H1 (cell line): ENCODE measurements around the gene NR3C1. TPM values are rescaled to one million over a fixed set of nuclear protein-coding genes. Genes with fewer than 3 reads are reported as not detected.

Experiments
- CTCF ChIA-PET: fragments of 300-600 bp; sonication (Branson Sonifier 250); formaldehyde crosslinking; loops from one replicate; lab custom pipeline; 2021; ENCODE audit not compliant: partially characterized antibody; lab: Charles Lee
- POLR2A ChIA-PET: fragments of 300-600 bp; sonication (Branson Sonifier 250); formaldehyde crosslinking; loops from one replicate; lab custom pipeline; 2021; ENCODE audit warnings: inconsistent platforms; ENCODE audit not compliant: partially characterized antibody; lab: Charles Lee
- DNase-seq, 2 experiments: peaks; one replicate each; pipeline versions ENCODE4 v3.0.0 to v3.0.0-alpha.2; 2010 to 2022; ENCODE audit warnings: low spot score in 2 of 2, low read depth in 1 of 2, mixed read lengths in 1 of 2
- FAIRE-seq: peaks from 2 replicates; lab custom pipeline; 2011; peaks lifted over from hg19 to GRCh38; lab: Jason Lieb, UNC
- H2AFZ ChIP-seq: 2 replicates; pipeline ENCODE4 v1.8.1; 2012; ENCODE audit warnings: low read length, inconsistent platforms
- H2AK5ac ChIP-seq: 2 replicates; pipeline ENCODE4 v1.6.1; 2013; ENCODE audit warnings: low read depth, low read length
- H2BK120ac ChIP-seq: replicated peaks from 2 replicates; pipeline ENCODE3; 2013; ENCODE audit warnings: low read depth, low read length, inconsistent platforms
- H2BK12ac ChIP-seq: 2 replicates; pipeline ENCODE4 v1.6.1; 2013; ENCODE audit warnings: low read depth, low read length
- H2BK15ac ChIP-seq: 2 replicates; pipeline ENCODE4 v1.6.1; 2013; ENCODE audit warnings: low read length
- H2BK20ac ChIP-seq: 2 replicates; pipeline ENCODE4 v1.6.1; 2013; ENCODE audit warnings: low read length
- H2BK5ac ChIP-seq: 2 replicates; pipeline ENCODE4 v1.6.1; 2013; ENCODE audit warnings: low read depth, low read length
- H3K14ac ChIP-seq: 2 replicates; pipeline ENCODE4 v1.6.1; 2013; ENCODE audit warnings: inconsistent platforms; ENCODE audit not compliant: insufficient read length
- H3K18ac ChIP-seq: 2 replicates; pipeline ENCODE4 v1.6.1; 2013; ENCODE audit warnings: low read length; ENCODE audit errors: extremely low read depth
- H3K23ac ChIP-seq: 2 replicates; pipeline ENCODE4 v1.6.1; 2013; ENCODE audit warnings: inconsistent platforms; ENCODE audit not compliant: insufficient read length
- H3K23me2 ChIP-seq: 2 replicates; pipeline ENCODE4 v1.6.1; 2013; ENCODE audit warnings: low read depth, low read length
- H3K27ac ChIP-seq: 2 replicates; pipeline ENCODE4 v1.6.1; 2011; ENCODE audit warnings: low read depth, low read length, inconsistent platforms
- H3K27me3 ChIP-seq, 4 experiments: replicated peaks in 1 of 4; 1 replicate in 1 of 4; 2 replicates in 3 of 4; pipeline versions ENCODE4 v1.6.1 to v1.8.1; 2011 to 2013; ENCODE audit warnings: low read length in 3 of 4, mild to moderate bottlenecking in 3 of 4, inconsistent platforms in 2 of 4, mixed read lengths in 2 of 4, moderate library complexity in 1 of 4; ENCODE audit not compliant: control insufficient read depth in 3 of 4, insufficient read depth in 3 of 4; ENCODE audit errors: extremely low read depth in 1 of 4
- H3K36me3 ChIP-seq, 4 experiments: 2 replicates each; pipeline versions ENCODE4 v1.6.1 to v1.8.1; 2011 to 2013; ENCODE audit warnings: mild to moderate bottlenecking in 4 of 4, low read length in 3 of 4, moderate library complexity in 2 of 4, control low read depth in 1 of 4, inconsistent platforms in 1 of 4; ENCODE audit not compliant: insufficient read depth in 4 of 4, control insufficient read depth in 2 of 4
- H3K4ac ChIP-seq: replicated peaks from 2 replicates; pipeline ENCODE3; 2013; ENCODE audit warnings: low read length, low read depth, mixed read lengths, inconsistent platforms; ENCODE audit not compliant: insufficient read length
- H3K4me1 ChIP-seq, 4 experiments: replicated peaks in 1 of 4; 1 replicate in 1 of 4; 2 replicates in 3 of 4; pipeline versions ENCODE4 v1.6.1 to v1.8.1; 2011 to 2013; ENCODE audit warnings: low read length in 3 of 4, inconsistent platforms in 2 of 4, mixed read lengths in 1 of 4; ENCODE audit not compliant: insufficient read depth in 4 of 4, control insufficient read depth in 3 of 4
- H3K4me2 ChIP-seq, 2 experiments: 2 replicates each; pipeline versions ENCODE4 v1.6.1 to v1.8.1; 2011 to 2013; ENCODE audit warnings: low read depth in 2 of 2, low read length in 2 of 2, control low read depth in 1 of 2, inconsistent platforms in 1 of 2, mild to moderate bottlenecking in 1 of 2; ENCODE audit not compliant: insufficient read depth in 1 of 2
- H3K4me3 ChIP-seq, 4 experiments: fragments of 200-600, 300-600 bp in 1 of 4; sonication (generic), shearing (Covaris generic), sonication (Bioruptor Twin) in 1 of 4; 2 replicates each; pipeline versions ENCODE4 v1.5.1 to v1.8.1; 2011 to 2016; ENCODE audit warnings: low read length in 4 of 4, low read depth in 3 of 4, control low read depth in 2 of 4, inconsistent platforms in 2 of 4, mild to moderate bottlenecking in 2 of 4, mixed read lengths in 1 of 4, moderate library complexity in 1 of 4; ENCODE audit not compliant: insufficient read depth in 2 of 4; ENCODE audit errors: extremely low read depth in 1 of 4
- H3K56ac ChIP-seq: replicated peaks from 2 replicates; pipeline ENCODE3; 2013; ENCODE audit warnings: low read depth, mild to moderate bottlenecking, mixed read lengths, low read length, inconsistent platforms; ENCODE audit not compliant: insufficient read length
- H3K79me1 ChIP-seq: 2 replicates; pipeline ENCODE4 v1.6.1; 2013; ENCODE audit warnings: low read depth, low read length, control low read depth
- H3K79me2 ChIP-seq, 2 experiments: 2 replicates each; pipeline versions ENCODE4 v1.6.1 to v1.8.1; 2012 to 2013; ENCODE audit warnings: low read length in 2 of 2, mild to moderate bottlenecking in 2 of 2, inconsistent platforms in 1 of 2; ENCODE audit not compliant: insufficient read depth in 2 of 2, control insufficient read depth in 1 of 2
- H3K9ac ChIP-seq, 4 experiments: replicated peaks in 1 of 4; 1 replicate in 1 of 4; 2 replicates in 3 of 4; pipeline versions ENCODE4 v1.6.1 to v1.8.1; 2011 to 2013; ENCODE audit warnings: low read depth in 3 of 4, low read length in 3 of 4, control low read depth in 2 of 4, mild to moderate bottlenecking in 2 of 4, moderate library complexity in 2 of 4, inconsistent platforms in 1 of 4; ENCODE audit errors: extremely low read depth in 1 of 4
- H3K9me3 ChIP-seq, 2 experiments: 2 replicates each; pipeline versions ENCODE4 v1.6.1 to v1.8.1; 2012 to 2013; ENCODE audit warnings: mild to moderate bottlenecking in 2 of 2, moderate library complexity in 2 of 2, control low read depth in 1 of 2, inconsistent platforms in 1 of 2, low read depth in 1 of 2, low read length in 1 of 2, mixed read lengths in 1 of 2; ENCODE audit not compliant: insufficient read depth in 2 of 2
- H4K20me1 ChIP-seq, 2 experiments: replicated peaks in 1 of 2; 2 replicates each; pipeline versions ENCODE3 to v1.8.1; 2011 to 2013; ENCODE audit warnings: inconsistent platforms in 2 of 2, low read length in 2 of 2, mild to moderate bottlenecking in 1 of 2; ENCODE audit not compliant: insufficient read depth in 2 of 2, control insufficient read depth in 1 of 2
- H4K5ac ChIP-seq: 2 replicates; pipeline ENCODE4 v1.6.1; 2013; ENCODE audit warnings: low read length, low read depth, mixed read lengths, inconsistent platforms; ENCODE audit not compliant: insufficient read length
- H4K8ac ChIP-seq: 2 replicates; pipeline ENCODE4 v1.8.0; 2013; ENCODE audit warnings: mild to moderate bottlenecking, moderate library complexity, low read length, inconsistent platforms; ENCODE audit not compliant: insufficient read depth; ENCODE audit errors: extremely low read depth
- H4K91ac ChIP-seq: replicated peaks from 2 replicates; pipeline ENCODE3; 2013; ENCODE audit warnings: low read length, mixed read lengths, inconsistent platforms; ENCODE audit not compliant: insufficient read length
- CHD1 ChIP-seq: IDR thresholded peaks from 2 replicates; pipeline ENCODE4 v1.6.1; 2012; ENCODE audit warnings: low read depth, low read length, improper control_type of control experiment
- CTBP2 ChIP-seq: IDR thresholded peaks from 2 replicates; pipeline ENCODE4 v1.7.0; 2011; ENCODE audit warnings: borderline replicate concordance, mild to moderate bottlenecking, moderate library complexity, mixed read lengths, low read length; ENCODE audit not compliant: insufficient read depth, insufficient read length
- MAX ChIP-seq: IDR thresholded peaks from 2 replicates; pipeline ENCODE4 v1.6.1; 2012; ENCODE audit warnings: inconsistent platforms
- POU5F1 ChIP-seq: IDR thresholded peaks from 2 replicates; pipeline ENCODE4 v1.6.1; 2011; ENCODE audit warnings: low read depth, mild to moderate bottlenecking, low read length, moderate library complexity
- RBBP5 ChIP-seq: IDR thresholded peaks from 2 replicates; pipeline ENCODE4 v1.7.1; 2012; ENCODE audit warnings: low read depth, mild to moderate bottlenecking, inconsistent platforms, low read length, moderate library complexity, borderline replicate concordance
- TAF7 ChIP-seq: optimal IDR thresholded peaks from 2 replicates; pipeline ENCODE3; 2011; ENCODE audit warnings: low read depth, mild to moderate bottlenecking, inconsistent platforms, low read length, moderate library complexity, borderline replicate concordance
- USF2 ChIP-seq: IDR thresholded peaks from 2 replicates; pipeline ENCODE4 v1.6.1; 2011; ENCODE audit warnings: low read length, improper control_type of control experiment
- YY1 ChIP-seq: IDR thresholded peaks from 2 replicates; pipeline ENCODE4 v1.6.1; 2011; ENCODE audit warnings: low read depth, mild to moderate bottlenecking, low read length
- WGBS, 2 experiments: shearing (Covaris generic) in 1 of 2; methylation state at CpG; one replicate each; pipeline versions ENCODE4 v1.1.6 to v1.1.7; 2013 to 2015; ENCODE audit warnings: low lambda C conversion rate in 2 of 2, mixed read lengths in 2 of 2, inconsistent platforms in 1 of 2, low coverage in 1 of 2, missing lambda C conversion rate in 1 of 2; ENCODE audit not compliant: insufficient replicate concordance in 2 of 2, insufficient coverage in 1 of 2, insufficient read length in 1 of 2; ENCODE audit errors: extremely low coverage in 1 of 2, missing lambda C conversion rate in 1 of 2; 5-methylcytosine and 5-hydroxymethylcytosine counted together
- polyA plus RNA-seq, 7 experiments: library from polyadenylated mRNA; depleted of rRNA in 3 of 7; stranded (reverse) in 5 of 7; unstranded in 2 of 7; fragments of >200 nt in 5 of 7; fragments of 200-250 nt in 2 of 7; gene quantifications; 1 replicate in 5 of 7; 2 replicates in 1 of 7; 4 replicates in 1 of 7; pipeline versions ENCODE4 v1.2.1 to v1.2.3, GENCODE V29; 2011 to 2013; ENCODE audit warnings: missing spikeins in 2 of 7, mixed read lengths in 2 of 7
- total RNA-seq: library from RNA; stranded (reverse); fragmentation: NEBNext Ultra II Directional; extraction: Animal tissue kit (Norgen Biotek cat#: 25700); gene quantifications from 2 replicates; pipeline ENCODE4 v1.2.1, GENCODE V29; 2021

The NR3C1 gene
- total and polyA plus RNA-seq, 2 of the 8 experiments (the other 6 are each of a cell fraction or from before 2014, with no cell fraction given): 1.7 to 5.4 TPM

DNA sequence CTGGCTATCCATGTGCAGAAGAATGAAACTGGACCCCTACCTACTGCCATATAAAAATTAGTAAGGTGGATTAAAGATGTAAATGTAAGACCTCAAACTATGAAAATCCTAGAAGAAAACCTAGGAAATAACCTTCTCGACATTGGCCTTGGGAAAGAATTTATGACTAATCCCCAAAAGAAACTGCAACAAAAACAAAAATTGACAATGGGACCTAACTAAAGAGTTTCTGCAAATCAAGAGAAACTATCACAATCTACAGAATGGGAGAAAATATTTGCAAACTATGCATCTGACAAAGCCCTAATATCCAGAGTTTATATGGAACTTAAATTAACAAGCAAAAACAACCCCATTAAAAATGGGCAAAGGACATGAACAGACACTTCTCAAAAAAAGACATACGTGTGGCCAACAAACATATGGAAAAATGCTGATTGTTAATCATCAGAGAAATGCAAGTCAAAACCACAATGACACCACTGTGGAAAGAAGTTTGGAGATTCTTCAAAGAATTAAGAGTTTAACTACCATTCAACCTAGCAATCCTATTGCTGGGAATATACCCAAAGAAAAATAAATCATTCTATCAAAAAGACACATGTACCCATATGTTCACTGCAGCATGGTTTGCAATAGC lies 98.5 kb downstream of the NR3C1 start:
- no peak overlapping the region for H2BK15ac ChIP-seq
- FAIRE-seq: no peak
- H3K4me3 ChIP-seq: no peak overlapping the region
- no peak overlapping the region for H2BK12ac ChIP-seq
- H4K20me1 ChIP-seq: no peaks in the 10 kb centered on the region
- no peaks in the 10 kb centered on the region for H3K79me2 ChIP-seq
- ChIA-PET POLR2A (no interaction called here), CTCF (no interaction called here)
- H3K27ac ChIP-seq: no peak overlapping the region
- no peaks in the 10 kb centered on the region for H3K36me3 ChIP-seq
- TF ChIP-seq CHD1 (no peak), POU5F1 (no peak), MAX (no peak), YY1 (no peak), USF2 (no peak), TAF7 (no peak), CTBP2 (no peak), RBBP5 (no peak)
- H3K56ac ChIP-seq: no peak overlapping the region
- H3K4me2 ChIP-seq: no peak overlapping the region
- H3K79me1 ChIP-seq: no peaks in the 10 kb centered on the region
- H3K14ac ChIP-seq: no peak overlapping the region
- no peaks in the 10 kb centered on the region for H3K4me1 ChIP-seq
- no peak overlapping the region for H3K23ac ChIP-seq
- no peak overlapping the region for H2AK5ac ChIP-seq
- H3K9ac ChIP-seq: no peak overlapping the region
- H2BK120ac ChIP-seq: no peak overlapping the region
- H2AFZ ChIP-seq: no peak overlapping the region
- no peaks in the 10 kb centered on the region for H3K27me3 ChIP-seq
- H3K9me3 ChIP-seq: no peaks in the 10 kb centered on the region
- no peak overlapping the region for H4K91ac ChIP-seq
- H4K5ac ChIP-seq: no peak overlapping the region
- H3K18ac ChIP-seq: no peak overlapping the region
- H3K4ac ChIP-seq: no peak overlapping the region
- H2BK20ac ChIP-seq: no peak overlapping the region
- H2BK5ac ChIP-seq: no peak overlapping the region
- no peaks in the 10 kb centered on the region for H3K23me2 ChIP-seq
- no peak for DNase-seq
- 92% methylated on average over 2 of the region's 2 CpGs; no CpG with 5 or more reads in 1 of the 2 experiments for WGBS, 2 experiments
- no peak overlapping the region for H4K8ac ChIP-seq
